Measurements from ENCODE around the gene STK32A.

STK32A gene

GRCh38 chr5:147369742-147370374 is 135.0 kb downstream of the STK32A start:
- Histone ChIP-seq H3K27me3 (ENCODE audit: insufficient read depth, low read length) (no peaks in the 10 kb centered on the region), H4K12ac (ENCODE audit: low read depth, low read length) (no peak overlapping the region), H3K79me2 (ENCODE audit: control insufficient read depth, insufficient read depth, low read length, poor library complexity) (no peaks in the 10 kb centered on the region), H2AFZ (ENCODE audit: insufficient read depth, low read length, poor library complexity) (no peak overlapping the region), H3K4ac (ENCODE audit: low read depth, low read length) (no peak overlapping the region), H4K8ac (ENCODE audit: low read depth, low read length) (no peak overlapping the region), H3K27ac (ENCODE audit: low read depth, low read length) (no peak overlapping the region), H2BK120ac (ENCODE audit: insufficient read depth, low read length, poor library complexity) (no peak overlapping the region), H3K23ac (ENCODE audit: low read length) (no peak overlapping the region), H3K36me3 (ENCODE audit: control insufficient read depth in 1 of 2, insufficient read depth in 2 of 2, low read length in 2 of 2) (no peaks in the 10 kb centered on the region), H2AK5ac (ENCODE audit: low read length) (no peak overlapping the region), H2BK5ac (ENCODE audit: low read depth, low read length, poor library complexity) (no peak overlapping the region), H4K91ac (ENCODE audit: low read depth, low read length) (no peak overlapping the region), H3K14ac (ENCODE audit: low read length) (no peak overlapping the region), H3K9ac (ENCODE audit: low read length) (no peak overlapping the region), H3K9me3 (ENCODE audit: insufficient read depth, low read depth, low read length) (no peaks in the 10 kb centered on the region), H3K18ac (ENCODE audit: low read length) (no peak overlapping the region), H2BK12ac (ENCODE audit: low read length) (no peak overlapping the region), H3K4me1 (ENCODE audit: control insufficient read depth in 1 of 2, insufficient read depth in 2 of 2, low read length in 2 of 2) (no peaks in the 10 kb centered on the region), H3K79me1 (ENCODE audit: low read length) (no peaks in the 10 kb centered on the region), H3K4me2 (ENCODE audit: low read length) (no peak overlapping the region), H3K4me3 (ENCODE audit: low read depth, low read length) (no peak overlapping the region)
- WGBS (ENCODE audit: extremely low coverage, insufficient coverage, insufficient read length) = no CpG with 5 or more reads among the region's 2 CpGs
- no peak for DNase-seq

- Histone ChIP-seq H3K79me2 (ENCODE audit: control insufficient read depth, insufficient read depth, low read length, poor library complexity) (no peaks in the 10 kb centered on the region), H3K4me1 (ENCODE audit: control insufficient read depth in 1 of 2, insufficient read depth in 2 of 2, low read length in 2 of 2) (no peaks in the 10 kb centered on the region), H3K79me1 (ENCODE audit: low read length) (no peaks in the 10 kb centered on the region), H3K4ac (ENCODE audit: low read depth, low read length) (no peak overlapping the region), H2AFZ (ENCODE audit: insufficient read depth, low read length, poor library complexity) (no peak overlapping the region), H2BK120ac (ENCODE audit: insufficient read depth, low read length, poor library complexity) (no peak overlapping the region), H3K9ac (ENCODE audit: low read length) (no peak overlapping the region), H3K23ac (ENCODE audit: low read length) (no peak overlapping the region), H4K91ac (ENCODE audit: low read depth, low read length) (no peak overlapping the region), H3K4me2 (ENCODE audit: low read length) (no peak overlapping the region), H4K8ac (ENCODE audit: low read depth, low read length) (no peak overlapping the region), H3K36me3 (ENCODE audit: control insufficient read depth in 1 of 2, insufficient read depth in 2 of 2, low read length in 2 of 2) (no peaks in the 10 kb centered on the region), H3K14ac (ENCODE audit: low read length) (no peak overlapping the region), H2BK5ac (ENCODE audit: low read depth, low read length, poor library complexity) (no peak overlapping the region), H2AK5ac (ENCODE audit: low read length) (no peak overlapping the region), H3K9me3 (ENCODE audit: insufficient read depth, low read depth, low read length) (no peaks in the 10 kb centered on the region), H3K4me3 (ENCODE audit: low read depth, low read length) (no peak overlapping the region), H4K12ac (ENCODE audit: low read depth, low read length) (no peak overlapping the region), H2BK12ac (ENCODE audit: low read length) (no peak overlapping the region), H3K27me3 (ENCODE audit: insufficient read depth, low read length) (no peaks in the 10 kb centered on the region), H3K27ac (ENCODE audit: low read depth, low read length) (no peak overlapping the region), H3K18ac (ENCODE audit: low read length) (no peak overlapping the region)
- no peak for DNase-seq
These were observed 136.5 kb downstream of the STK32A start for GRCh38 chr5:147371290-147371689.

- Histone ChIP-seq H3K4ac (ENCODE audit: low read depth, low read length) (no peak overlapping the region), H3K79me1 (ENCODE audit: low read length) (no peaks in the 10 kb centered on the region), H4K8ac (ENCODE audit: low read depth, low read length) (no peak overlapping the region), H2BK5ac (ENCODE audit: low read depth, low read length, poor library complexity) (no peak overlapping the region), H3K14ac (ENCODE audit: low read length) (no peak overlapping the region), H3K27ac (ENCODE audit: low read depth, low read length) (no peak overlapping the region), H3K23ac (ENCODE audit: low read length) (no peak overlapping the region), H3K4me3 (ENCODE audit: low read depth, low read length) (no peak overlapping the region), H3K27me3 (ENCODE audit: insufficient read depth, low read length) (no peaks in the 10 kb centered on the region), H3K18ac (ENCODE audit: low read length) (no peak overlapping the region), H3K4me1 (ENCODE audit: control insufficient read depth in 1 of 2, insufficient read depth in 2 of 2, low read length in 2 of 2) (no peaks in the 10 kb centered on the region), H2BK120ac (ENCODE audit: insufficient read depth, low read length, poor library complexity) (no peak overlapping the region), H3K36me3 (ENCODE audit: control insufficient read depth in 1 of 2, insufficient read depth in 2 of 2, low read length in 2 of 2) (no peaks in the 10 kb centered on the region), H4K12ac (ENCODE audit: low read depth, low read length) (no peak overlapping the region), H2AFZ (ENCODE audit: insufficient read depth, low read length, poor library complexity) (no peak overlapping the region), H2AK5ac (ENCODE audit: low read length) (no peak overlapping the region), H2BK12ac (ENCODE audit: low read length) (no peak overlapping the region), H3K9me3 (ENCODE audit: insufficient read depth, low read depth, low read length) (no peaks in the 10 kb centered on the region), H3K9ac (ENCODE audit: low read length) (no peak overlapping the region), H3K79me2 (ENCODE audit: control insufficient read depth, insufficient read depth, low read length, poor library complexity) (no peaks in the 10 kb centered on the region), H4K91ac (ENCODE audit: low read depth, low read length) (no peak overlapping the region), H3K4me2 (ENCODE audit: low read length) (no peak overlapping the region)
- WGBS (ENCODE audit: extremely low coverage, insufficient coverage, insufficient read length) = no CpG with 5 or more reads among the region's 1 CpG
- no peak for DNase-seq
These were observed 137.4 kb downstream of the STK32A start for GRCh38 chr5:147372191-147372590.

- Histone ChIP-seq H3K27ac (ENCODE audit: low read depth, low read length) (no peak overlapping the region), H3K9me3 (ENCODE audit: insufficient read depth, low read depth, low read length) (no peaks in the 10 kb centered on the region), H4K12ac (ENCODE audit: low read depth, low read length) (no peak overlapping the region), H3K4me1 (ENCODE audit: control insufficient read depth in 1 of 2, insufficient read depth in 2 of 2, low read length in 2 of 2) (no peaks in the 10 kb centered on the region), H3K79me1 (ENCODE audit: low read length) (no peaks in the 10 kb centered on the region), H2BK12ac (ENCODE audit: low read length) (no peak overlapping the region), H3K79me2 (ENCODE audit: control insufficient read depth, insufficient read depth, low read length, poor library complexity) (no peaks in the 10 kb centered on the region), H2AFZ (ENCODE audit: insufficient read depth, low read length, poor library complexity) (no peak overlapping the region), H3K14ac (ENCODE audit: low read length) (no peak overlapping the region), H3K27me3 (ENCODE audit: insufficient read depth, low read length) (no peaks in the 10 kb centered on the region), H3K4ac (ENCODE audit: low read depth, low read length) (no peak overlapping the region), H3K9ac (ENCODE audit: low read length) (no peak overlapping the region), H4K8ac (ENCODE audit: low read depth, low read length) (no peak overlapping the region), H3K36me3 (ENCODE audit: control insufficient read depth in 1 of 2, insufficient read depth in 2 of 2, low read length in 2 of 2) (no peaks in the 10 kb centered on the region), H3K23ac (ENCODE audit: low read length) (no peak overlapping the region), H3K4me2 (ENCODE audit: low read length) (no peak overlapping the region), H3K4me3 (ENCODE audit: low read depth, low read length) (no peak overlapping the region), H4K91ac (ENCODE audit: low read depth, low read length) (no peak overlapping the region), H2BK120ac (ENCODE audit: insufficient read depth, low read length, poor library complexity) (no peak overlapping the region), H2BK5ac (ENCODE audit: low read depth, low read length, poor library complexity) (no peak overlapping the region), H3K18ac (ENCODE audit: low read length) (no peak overlapping the region), H2AK5ac (ENCODE audit: low read length) (no peak overlapping the region)
- no CpG with 5 or more reads among the region's 3 CpGs for WGBS (ENCODE audit: extremely low coverage, insufficient coverage, insufficient read length)
- no peak for DNase-seq
These were observed 138.5 kb downstream of the STK32A start for GRCh38 chr5:147373328-147373727.
